IMR-90 (cell line): ENCODE results near the gene PLA2G12A.

Experiments used
- CEBPB ChIP-seq: IDR thresholded peaks from 2 replicates; pipeline ENCODE4 v1.6.1; 2012; ENCODE audit warnings: low read depth, low read length, improper control_type of control experiment
- CHD1 ChIP-seq: IDR thresholded peaks from 2 replicates; pipeline ENCODE4 v1.6.1; 2012; ENCODE audit warnings: low read depth, low read length, improper control_type of control experiment
- CTCF ChIP-seq: conservative IDR thresholded peaks from 2 replicates; pipeline ENCODE4 v1.5.1; 2012; ENCODE audit warnings: mild to moderate bottlenecking, low read depth, low read length, improper control_type of control experiment
- MAFK ChIP-seq: IDR thresholded peaks from 2 replicates; pipeline ENCODE4 v1.6.1; 2012; ENCODE audit warnings: low read depth, low read length, improper control_type of control experiment
- MXI1 ChIP-seq: IDR thresholded peaks from 2 replicates; pipeline ENCODE4 v1.6.1; 2012; ENCODE audit warnings: low read depth, mild to moderate bottlenecking, low read length, moderate library complexity, borderline replicate concordance
- POLR2A ChIP-seq: IDR thresholded peaks from 2 replicates; pipeline ENCODE4 v1.6.1; 2012; ENCODE audit warnings: mild to moderate bottlenecking, low read depth, low read length
- RCOR1 ChIP-seq: IDR thresholded peaks from 2 replicates; pipeline ENCODE4 v1.6.1; 2012; ENCODE audit warnings: mild to moderate bottlenecking, low read length, improper control_type of control experiment; ENCODE audit not compliant: insufficient replicate concordance
- RFX5 ChIP-seq: IDR thresholded peaks from 2 replicates; pipeline ENCODE4 v1.8.0; 2012; ENCODE audit warnings: low read depth, mild to moderate bottlenecking, low read length, moderate library complexity
- USF2 ChIP-seq: fragments of 150-350 bp; IDR thresholded peaks from 2 replicates; pipeline ENCODE4 v1.6.1; 2017; ENCODE audit warnings: mild to moderate bottlenecking, antibody characterized with exemption, low read length, low read depth

GRCh38 chr4:109699553-109700225 is 30.2 kb downstream of the PLA2G12A start:
- no peak for TF ChIP-seq CTCF
- TF ChIP-seq CEBPB, result no peak
- TF ChIP-seq USF2, result no peak
- TF ChIP-seq RFX5, result no peak
- no peak for TF ChIP-seq RCOR1
- no peak for TF ChIP-seq POLR2A
- TF ChIP-seq MXI1, result no peak
- no peak for TF ChIP-seq MAFK
- TF ChIP-seq CHD1, result no peak
